ENCODE measurements around the gene MBP.

MBP gene

GRCh38 chr18:77132369-77133050 lies at the start of gene MBP:
Gene MBP (minus strand): TSS chr18:77132783. CDS start chr18:77105261, 27,522 bp downstream.
- DNase-seq (ENCODE audit: low spot score), result no peak

- no peak for DNase-seq (ENCODE audit: low spot score)
These were observed 49.5 kb upstream of the MBP start for GRCh38 chr18:77181950-77182707.

- DNase-seq (ENCODE audit: low spot score), result no peak
These were observed 46.0 kb upstream of the MBP start for GRCh38 chr18:77178559-77178958.

- DNase-seq (ENCODE audit: low spot score), result no peak
These were observed 44.4 kb upstream of the MBP start for GRCh38 chr18:77177009-77177408.

GRCh38 chr18:77173275-77174030 lies 40.9 kb upstream of the MBP start:
- no peak for DNase-seq (ENCODE audit: low spot score)

GRCh38 chr18:77170890-77171410 lies 38.4 kb upstream of the MBP start:
- no peak for DNase-seq (ENCODE audit: low spot score)

- no peak for DNase-seq (ENCODE audit: low spot score)
These were observed 36.3 kb upstream of the MBP start for GRCh38 chr18:77168811-77169311.

GRCh38 chr18:77167251-77167650 lies 34.7 kb upstream of the MBP start:
- no peak for DNase-seq (ENCODE audit: low spot score)

- no peak for DNase-seq (ENCODE audit: low spot score)
These were observed 33.9 kb upstream of the MBP start for GRCh38 chr18:77166523-77166922.

- no peak for DNase-seq (ENCODE audit: low spot score)
These were observed 33.1 kb upstream of the MBP start for GRCh38 chr18:77165503-77166188.

- no peak for DNase-seq (ENCODE audit: low spot score)
These were observed 32.3 kb upstream of the MBP start for GRCh38 chr18:77164763-77165485.

- DNase-seq (ENCODE audit: low spot score), result no peak
These were observed 31.4 kb upstream of the MBP start for GRCh38 chr18:77164026-77164425.

- DNase-seq (ENCODE audit: low spot score), result no peak
These were observed 30.0 kb upstream of the MBP start for GRCh38 chr18:77162580-77162979.

- DNase-seq (ENCODE audit: low spot score), result no peak
These were observed 29.4 kb upstream of the MBP start for GRCh38 chr18:77161961-77162360.

- no peak for DNase-seq (ENCODE audit: low spot score)
These were observed 28.8 kb upstream of the MBP start for GRCh38 chr18:77161383-77161782.

- DNase-seq (ENCODE audit: low spot score), result no peak
These were observed 27.9 kb upstream of the MBP start for GRCh38 chr18:77160515-77160914.

GRCh38 chr18:77157312-77157711 lies 24.7 kb upstream of the MBP start:
- no peak for DNase-seq (ENCODE audit: low spot score)

GRCh38 chr18:77155031-77155430 lies 22.4 kb upstream of the MBP start:
- no peak for DNase-seq (ENCODE audit: low spot score)

GRCh38 chr18:77153404-77153803 lies 20.8 kb upstream of the MBP start:
- no peak for DNase-seq (ENCODE audit: low spot score)

- no peak for DNase-seq (ENCODE audit: low spot score)
These were observed 19.4 kb upstream of the MBP start for GRCh38 chr18:77151772-77152520.

Data from HuH-7.5 (cell line).